ENCODE results near the gene NR1I2. TPM values are rescaled to one million over a fixed set of nuclear protein-coding genes. Genes with fewer than 3 reads are reported as not detected.

NR1I2 gene
- total RNA-seq, 1 donor from 2014 or later: not detected

GRCh38 chr3:119790369-119790768 is 8.5 kb downstream of the NR1I2 start:
- peaks cover 6% of the 10 kb centered on the region for H3K4me1 Mint-ChIP-seq (ENCODE audit: low read depth, unreplicated experiment)
- peaks cover 4% of the 10 kb centered on the region for H3K4me1 ChIP-seq (ENCODE audit: insufficient read depth, low read length)

GRCh38 chr3:119792270-119792669 is 10.4 kb downstream of the NR1I2 start:
- no peak overlapping the region for H3K9ac ChIP-seq (ENCODE audit: low read length)
- no peak overlapping the region for H3K4me3 ChIP-seq (ENCODE audit: insufficient read depth, low read depth, low read length)
- FAIRE-seq (no peak), DNase-seq (ENCODE audit: low read depth) (no peak)
- peaks cover 3% of the 10 kb centered on the region for H3K36me3 Mint-ChIP-seq (ENCODE audit: low read depth, unreplicated experiment)
- H3K9me3 ChIP-seq (ENCODE audit: insufficient read depth, low read depth, low read length): no peaks in the 10 kb centered on the region
- no peaks in the 10 kb centered on the region for H3K27me3 Mint-ChIP-seq (ENCODE audit: low read depth, unreplicated experiment)
- no peaks in the 10 kb centered on the region for H3K79me2 ChIP-seq (ENCODE audit: insufficient read depth, low read length)
- TF ChIP-seq EZH2 (IDR thresholded peaks at IDR 0.05; ENCODE audit: insufficient read depth, low read length) (no peak), CTCF (IDR thresholded peaks at IDR 0.05; ENCODE audit: insufficient read depth, low read depth, low read length) (no peak)
- no peaks in the 10 kb centered on the region for H4K20me1 ChIP-seq (ENCODE audit: insufficient read depth, low read length)
- H3K4me1 ChIP-seq (ENCODE audit: insufficient read depth, low read length): peaks cover 4% of the 10 kb centered on the region
- no peak overlapping the region for H2AFZ ChIP-seq (ENCODE audit: low read depth, low read length)
- H3K4me1 Mint-ChIP-seq (ENCODE audit: low read depth, unreplicated experiment): peaks cover 13% of the 10 kb centered on the region
- no peak overlapping the region for H3K27ac ChIP-seq (ENCODE audit: low read depth, low read length)
- H3K27me3 ChIP-seq (ENCODE audit: insufficient read depth, low read length): no peaks in the 10 kb centered on the region
- no peaks in the 10 kb centered on the region for H3K36me3 ChIP-seq (ENCODE audit: insufficient read depth, low read length)
- peaks cover 5% of the 10 kb centered on the region for H3K9me3 Mint-ChIP-seq (ENCODE audit: unreplicated experiment)
- no peak overlapping the region for H3K4me2 ChIP-seq (ENCODE audit: low read length)
- H3K27ac Mint-ChIP-seq (ENCODE audit: unreplicated experiment): no peak overlapping the region
- H3K4me3 Mint-ChIP-seq (ENCODE audit: unreplicated experiment): no peak overlapping the region

More at GRCh38 chr3:119790369-119790768, 8.5 kb downstream of the NR1I2 start:
- Histone ChIP-seq H3K27ac (ENCODE audit: low read depth, low read length) (no peak overlapping the region), H3K79me2 (ENCODE audit: insufficient read depth, low read length) (no peaks in the 10 kb centered on the region), H3K27me3 (ENCODE audit: insufficient read depth, low read length) (no peaks in the 10 kb centered on the region), H3K4me2 (ENCODE audit: low read length) (no peak overlapping the region), H3K36me3 (ENCODE audit: insufficient read depth, low read length) (no peaks in the 10 kb centered on the region), H2AFZ (ENCODE audit: low read depth, low read length) (no peak overlapping the region), H3K9ac (ENCODE audit: low read length) (no peak overlapping the region), H3K9me3 (ENCODE audit: insufficient read depth, low read depth, low read length) (no peaks in the 10 kb centered on the region), H4K20me1 (ENCODE audit: insufficient read depth, low read length) (no peaks in the 10 kb centered on the region), H3K4me3 (ENCODE audit: insufficient read depth, low read depth, low read length) (no peak overlapping the region)
- H3K36me3 Mint-ChIP-seq (ENCODE audit: low read depth, unreplicated experiment): peaks cover under 1% of the 10 kb centered on the region
- DNase-seq (ENCODE audit: low read depth): no peak
- FAIRE-seq: no peak
- H3K27ac Mint-ChIP-seq (ENCODE audit: unreplicated experiment): no peak overlapping the region
- TF ChIP-seq CTCF (IDR thresholded peaks at IDR 0.05; ENCODE audit: insufficient read depth, low read depth, low read length) (no peak), EZH2 (IDR thresholded peaks at IDR 0.05; ENCODE audit: insufficient read depth, low read length) (no peak)
- peaks cover 2% of the 10 kb centered on the region for H3K9me3 Mint-ChIP-seq (ENCODE audit: unreplicated experiment)
- H3K27me3 Mint-ChIP-seq (ENCODE audit: low read depth, unreplicated experiment): no peaks in the 10 kb centered on the region
- no peak overlapping the region for H3K4me3 Mint-ChIP-seq (ENCODE audit: unreplicated experiment)

- Histone ChIP-seq H3K4me2 (ENCODE audit: low read length) (no peak overlapping the region), H2AFZ (ENCODE audit: low read depth, low read length) (no peak overlapping the region), H3K4me3 (ENCODE audit: insufficient read depth, low read depth, low read length) (no peak overlapping the region), H3K36me3 (ENCODE audit: insufficient read depth, low read length) (no peaks in the 10 kb centered on the region), H3K27ac (ENCODE audit: low read depth, low read length) (no peak overlapping the region), H3K9me3 (ENCODE audit: insufficient read depth, low read depth, low read length) (no peaks in the 10 kb centered on the region), H3K27me3 (ENCODE audit: insufficient read depth, low read length) (no peaks in the 10 kb centered on the region), H3K79me2 (ENCODE audit: insufficient read depth, low read length) (no peaks in the 10 kb centered on the region), H3K4me1 (ENCODE audit: insufficient read depth, low read length) (peaks cover 4% of the 10 kb centered on the region), H3K9ac (ENCODE audit: low read length) (no peak overlapping the region), H4K20me1 (ENCODE audit: insufficient read depth, low read length) (no peaks in the 10 kb centered on the region)
- no peak overlapping the region for H3K4me3 Mint-ChIP-seq (ENCODE audit: unreplicated experiment)
- FAIRE-seq (no peak), DNase-seq (ENCODE audit: low read depth) (no peak)
- no peak overlapping the region for H3K27ac Mint-ChIP-seq (ENCODE audit: unreplicated experiment)
- H3K27me3 Mint-ChIP-seq (ENCODE audit: low read depth, unreplicated experiment): no peaks in the 10 kb centered on the region
- H3K36me3 Mint-ChIP-seq (ENCODE audit: low read depth, unreplicated experiment): peaks cover 3% of the 10 kb centered on the region
- no peak for TF ChIP-seq EZH2 (IDR thresholded peaks at IDR 0.05; ENCODE audit: insufficient read depth, low read length)
- TF ChIP-seq CTCF (IDR thresholded peaks at IDR 0.05; ENCODE audit: insufficient read depth, low read depth, low read length): no peak
- peaks cover 5% of the 10 kb centered on the region for H3K9me3 Mint-ChIP-seq (ENCODE audit: unreplicated experiment)
- peaks cover 13% of the 10 kb centered on the region for H3K4me1 Mint-ChIP-seq (ENCODE audit: low read depth, unreplicated experiment)
Observed at GRCh38 chr3:119794401-119794800, 12.5 kb downstream of the NR1I2 start.

Measured in astrocyte (in vitro differentiated cells and primary cell).